ENCODE data around the gene FXYD1. TPM values are rescaled to one million over a fixed set of nuclear protein-coding genes. Genes with fewer than 3 reads are reported as not detected.
A peak's percentile ranks its signal among the peaks of the same experiment; 100 is the strongest.

The FXYD1 gene
- total RNA-seq, 1 experiment from 2014 or later: 13.3 TPM

GRCh38 chr19:35090506-35091214, 48.0 kb upstream of the FXYD1 start (continued):
- 0 out of 2 replicates have a peak, but pooled peaks have one; percentile 10 for TF ChIP-seq ZNF317 (CRISPR knock-in tag; IDR thresholded peaks at IDR 0.05; ENCODE audit: borderline replicate concordance, low read depth)
- no peak for TF ChIP-seq MLX (CRISPR knock-in tag; IDR thresholded peaks at IDR 0.05)
- no peak for TF ChIP-seq PREB (CRISPR knock-in tag; IDR thresholded peaks at IDR 0.05; ENCODE audit: borderline replicate concordance)
- TF ChIP-seq IRF1 (CRISPR knock-in tag; IDR thresholded peaks at IDR 0.05): 0 out of 2 replicates have a peak, but pooled peaks have one; percentile 42
- TF ChIP-seq FOXJ3 (CRISPR knock-in tag; IDR thresholded peaks at IDR 0.05; ENCODE audit: borderline replicate concordance): no peak

- ChIA-PET CTCF (interaction anchor here (0.6 to 3.0 kb wide), 3 partner anchors 38 to 47 kb away, joined by 3 to 23 read pairs (median 6); partner anchors contain the start of gene LGI4), POLR2A (no interaction called here)
- H3K9me3 Mint-ChIP-seq: no peaks in the 10 kb centered on the region
- no peak for ATAC-seq
- H3K4me1 Mint-ChIP-seq: peaks cover 21% of the 10 kb centered on the region
- no peak overlapping the region for H3K4me3 Mint-ChIP-seq
- H3K36me3 Mint-ChIP-seq: no peaks in the 10 kb centered on the region
- H3K27ac Mint-ChIP-seq: no peak overlapping the region
- TF ChIP-seq USF1 (CRISPR knock-in tag; IDR thresholded peaks at IDR 0.05) (no peak), CDX4 (CRISPR knock-in tag; IDR thresholded peaks at IDR 0.05; ENCODE audit: borderline replicate concordance) (no peak), ZNF512 (CRISPR knock-in tag; IDR thresholded peaks at IDR 0.05; ENCODE audit: borderline replicate concordance) (no peak), SP1 (CRISPR knock-in tag; conservative IDR thresholded peaks at IDR 0.05) (no peak), ZNF263 (CRISPR knock-in tag; IDR thresholded peaks at IDR 0.05; ENCODE audit: low read depth) (no peak), ZBTB43 (CRISPR knock-in tag; IDR thresholded peaks at IDR 0.05) (no peak), NFYB (CRISPR knock-in tag; conservative IDR thresholded peaks at IDR 0.05; ENCODE audit: low read depth) (no peak), CTCF (IDR thresholded peaks at IDR 0.05) (no peak), JAZF1 (CRISPR knock-in tag; IDR thresholded peaks at IDR 0.05) (no peak), HMGA2 (CRISPR knock-in tag; IDR thresholded peaks at IDR 0.05) (no peak), CREB1 (CRISPR knock-in tag; IDR thresholded peaks at IDR 0.05) (no peak), TCF7 (CRISPR knock-in tag; IDR thresholded peaks at IDR 0.05; ENCODE audit: low read depth) (no peak), ATF1 (CRISPR knock-in tag; IDR thresholded peaks at IDR 0.05) (no peak), ESRRA (CRISPR knock-in tag; IDR thresholded peaks at IDR 0.05; ENCODE audit: borderline replicate concordance) (no peak), AR (CRISPR knock-in tag; IDR thresholded peaks at IDR 0.05) (no peak), SOX15 (CRISPR knock-in tag; IDR thresholded peaks at IDR 0.05) (no peak)
- DNase-seq (ENCODE audit: low spot score): no peak
- no peaks in the 10 kb centered on the region for H3K27me3 Mint-ChIP-seq (ENCODE audit: low read depth)
Observed at GRCh38 chr19:35093430-35093829, 45.2 kb upstream of the FXYD1 start.

All from WTC11 (cell line).